Measurements from ENCODE around the gene CRABP2.

DNA sequence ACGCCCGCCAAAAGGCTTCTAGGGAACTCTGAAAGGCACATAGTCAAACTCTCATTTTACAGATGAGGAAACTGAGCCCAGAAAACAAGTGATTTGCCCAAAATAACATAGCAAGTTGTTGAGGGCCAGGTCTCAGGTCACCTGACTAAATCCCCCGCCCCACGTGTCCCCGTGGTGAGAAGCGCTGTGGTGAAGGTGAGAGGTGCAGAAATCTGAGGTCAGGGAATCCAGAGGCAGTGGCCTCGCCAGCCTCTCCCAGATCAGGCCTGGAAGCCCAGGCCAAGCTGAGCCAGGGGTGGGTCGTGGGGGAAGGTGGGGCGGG is 41.0 kb upstream of the CRABP2 start:
- TF ChIP-seq POLR2AphosphoS5 (IDR thresholded peaks at IDR 0.05; ENCODE audit: low read depth, low read length): no peak
- no peak for TF ChIP-seq POLR2A (IDR thresholded peaks at IDR 0.05; ENCODE audit: low read depth, low read length)
- TF ChIP-seq TAF1 (IDR thresholded peaks at IDR 0.05; ENCODE audit: borderline replicate concordance, low read depth, low read length): no peak

Data from GM12892 (cell line).